Gastroesophageal sphincter (tissue), 3 donors: ENCODE measurements around the gene SH3BGR.

Experiments
- CTCF ChIP-seq, 4 experiments: fragments of 200-600 bp in 2 of 4; fragments of 450-650 bp in 2 of 4; sonication (generic) in 1 of 4; IDR thresholded peaks; one replicate each; pipeline ENCODE4 v1.5.1; 2017 to 2019; ENCODE audit warnings: antibody characterized with exemption in 4 of 4, mild to moderate bottlenecking in 2 of 4, moderate library complexity in 2 of 4
- EP300 ChIP-seq: sonication (generic); formaldehyde crosslinking; IDR thresholded peaks from one replicate; pipeline ENCODE4 v1.6.1; 2017; ENCODE audit warnings: antibody characterized with exemption, mild to moderate bottlenecking
- POLR2A ChIP-seq, 2 donors: fragments of 450-650 bp; IDR thresholded peaks; one replicate each; pipeline ENCODE4 v1.6.1; 2017; ENCODE audit warnings: antibody characterized with exemption in 2 of 2, mild to moderate bottlenecking in 2 of 2, moderate library complexity in 1 of 2
- POLR2AphosphoS5 ChIP-seq: sonication (generic); formaldehyde crosslinking; IDR thresholded peaks from one replicate; pipeline ENCODE4 v1.6.1; 2017; ENCODE audit warnings: antibody characterized with exemption

GRCh38 chr21:39518055-39518846, 66.5 kb downstream of the SH3BGR start:
- TF ChIP-seq CTCF (IDR thresholded peaks at IDR 0.05) (peak; percentile 60 to 92 (median 80)), EP300 (no peak), POLR2AphosphoS5 (no peak), POLR2A (IDR thresholded peaks at IDR 0.05) (no peak)
